NCI-H2227 (cell line): ENCODE results near the gene ELAPOR1.

Experiments
- DNase-seq: peaks from one replicate; lab custom pipeline; 2025; ENCODE audit not compliant: unreplicated experiment; lab: John Stamatoyannopoulos, UW

Gene ELAPOR1

GRCh38 chr1:109094871-109095270 lies 19.0 kb upstream of the ELAPOR1 start:
- no peak for DNase-seq

GRCh38 chr1:109095631-109096030 lies 18.3 kb upstream of the ELAPOR1 start:
- no peak for DNase-seq

GRCh38 chr1:109096120-109096519 lies 17.8 kb upstream of the ELAPOR1 start:
- DNase-seq = no peak

- DNase-seq = peak; percentile 99
Measured at GRCh38 chr1:109099938-109100773, 13.8 kb upstream of the ELAPOR1 start.

- DNase-seq = no peak
Measured at GRCh38 chr1:109104364-109105151, 9.4 kb upstream of the ELAPOR1 start.

GRCh38 chr1:109105881-109106280 lies 8.0 kb upstream of the ELAPOR1 start:
- DNase-seq = no peak

GRCh38 chr1:109107785-109108184 lies 6.1 kb upstream of the ELAPOR1 start:
- DNase-seq = no peak

GRCh38 chr1:109109906-109110305 lies 4.0 kb upstream of the ELAPOR1 start:
- no peak for DNase-seq

GRCh38 chr1:109111386-109112055 lies 2.4 kb upstream of the ELAPOR1 start:
- no peak for DNase-seq

- DNase-seq = no peak
Measured at GRCh38 chr1:109112056-109112651, 1.8 kb upstream of the ELAPOR1 start.

GRCh38 chr1:109112652-109113285 lies 1.1 kb upstream of the ELAPOR1 start:
- DNase-seq = peak; percentile 98

- DNase-seq = peak; percentile 52
Measured at GRCh38 chr1:109114342-109114674, 393 bp downstream of the ELAPOR1 start.

- no peak for DNase-seq
Measured at GRCh38 chr1:109115685-109116084, 1.8 kb downstream of the ELAPOR1 start.

- DNase-seq = no peak
Measured at GRCh38 chr1:109116286-109116685, 2.4 kb downstream of the ELAPOR1 start.

GRCh38 chr1:109118089-109118488 lies 4.2 kb downstream of the ELAPOR1 start:
- no peak for DNase-seq

- no peak for DNase-seq
Measured at GRCh38 chr1:109120356-109120755, 6.4 kb downstream of the ELAPOR1 start.

- DNase-seq = no peak
Measured at GRCh38 chr1:109131059-109131458, 17.1 kb downstream of the ELAPOR1 start.

- DNase-seq = no peak
Measured at GRCh38 chr1:109131800-109132199, 17.9 kb downstream of the ELAPOR1 start.

- no peak for DNase-seq
Measured at GRCh38 chr1:109133002-109133706, 19.2 kb downstream of the ELAPOR1 start.

GRCh38 chr1:109133815-109134214 lies 19.9 kb downstream of the ELAPOR1 start:
- DNase-seq = no peak
